Heart right ventricle (tissue), 16 donors: ENCODE measurements around the gene C1QTNF6. TPM values are rescaled to one million over a fixed set of nuclear protein-coding genes. Genes with fewer than 3 reads are reported as not detected.

Source experiments
- ATAC-seq, 8 donors: fragments of 200-7000 bp; cut with Tn5 transposase; one replicate each; pipeline ENCODE4 v1.9.1; 2020; ENCODE audit warnings: mild to moderate bottlenecking in 8 of 8, moderate library complexity in 8 of 8, moderate number of reproducible peaks in 1 of 8
- DNase-seq, 2 donors: peaks; one replicate each; pipeline ENCODE4 v3.0.0-alpha.2; 2020
- H3K27ac ChIP-seq, 10 donors: fragments of 200-600 bp; sonication (generic) in 2 of 10; one replicate each; pipeline versions ENCODE4 v1.5.0 to v1.8.0; 2020 to 2022; ENCODE audit warnings: mild to moderate bottlenecking in 3 of 10
- H3K27me3 ChIP-seq, 7 donors: fragments of 200-600 bp; one replicate each; pipeline ENCODE4 v1.8.0; 2021 to 2022; ENCODE audit warnings: mild to moderate bottlenecking in 2 of 7
- H3K36me3 ChIP-seq, 9 donors: fragments of 200-600 bp; sonication (generic) in 1 of 9; one replicate each; pipeline versions ENCODE4 v1.5.0 to v1.8.0; 2020 to 2022; ENCODE audit warnings: mild to moderate bottlenecking in 2 of 9
- H3K4me1 ChIP-seq, 9 donors: fragments of 200-600 bp; sonication (generic) in 1 of 9; one replicate each; pipeline versions ENCODE4 v1.5.0 to v1.8.0; 2020 to 2022; ENCODE audit warnings: mild to moderate bottlenecking in 4 of 9
- H3K4me3 ChIP-seq, 10 donors: fragments of 200-600 bp; sonication (generic) in 2 of 10; one replicate each; pipeline versions ENCODE4 v1.5.0 to v1.8.0; 2020 to 2022; ENCODE audit warnings: mild to moderate bottlenecking in 7 of 10, moderate library complexity in 2 of 10
- H3K9me3 ChIP-seq, 11 donors: fragments of 200-600 bp in 10 of 11; sonication (generic) in 2 of 11; one replicate each; pipeline versions ENCODE4 v1.5.0 to v1.8.0; 2013 to 2022; ENCODE audit warnings: mild to moderate bottlenecking in 2 of 11, control low read depth in 1 of 11, moderate library complexity in 1 of 11
- CTCF ChIP-seq, 9 donors: fragments of 200-600 bp; sonication (generic) in 2 of 9; IDR thresholded peaks; one replicate each; pipeline versions ENCODE4 v1.5.0 to v1.8.0; 2021 to 2022; ENCODE audit warnings: antibody characterized with exemption in 9 of 9, mild to moderate bottlenecking in 5 of 9, moderate library complexity in 1 of 9
- WGBS, 2 donors: extraction: QIAGEN DNeasy Blood & Tissue Kit; methylation state at CpG; one replicate each; pipeline ENCODE4 v1.1.7; 2013; ENCODE audit warnings: inconsistent platforms in 1 of 2; 5-methylcytosine and 5-hydroxymethylcytosine counted together
- intact Hi-C, 10 donors: fragments of 100-400 bp; cut with DNase I; formaldehyde crosslinking; loops; one replicate each; pipeline versions ENCODE4 v1.11.1 to v1.14.2; 2022
- polyA plus RNA-seq, 2 donors: library from polyadenylated mRNA; stranded (reverse); fragments of 200-250 nt; gene quantifications; one replicate each; pipeline ENCODE4 v1.2.3, GENCODE V29; 2013
- total RNA-seq, 10 donors: library from RNA; stranded (reverse); fragmentation: NEBNext Ultra II Directional in 3 of 10; extraction: Animal tissue kit (Norgen Biotek cat#: 25700) in 3 of 10; gene quantifications; one replicate each; pipeline versions ENCODE4 v1.2.1 to v1.2.4, GENCODE V29; 2021 to 2023
- donor health status: Arrhythmogenic right ventricular cardiomyopathy.
- donor health status: ischemic (EF 13 %, LVEDD 7.1; RV severe dilation, severe dysfunction).
- donor health status: healthy with polysubstance abuse.
- donor health status: DM: no; HTN: yes; CAD: no.
- donor health status: DM: no; HTN: no; CAD: no.
- donor health status: ischemic (EF 25% LVEDD 6.9; RV normal size, moderate dysfunction).
- donor health status: ischemic (EF 25% LVEDD 5.7; RV mildly dilated, moderate dysfunction).
- donor health status: healthy.
- donor health status: DM: yes; HTN: yes; CAD: no.
- donor health status: Ischemic cardiomyopathy.
- donor health status: ischemic (EF 35%, LVEDD 5.7; RV mildly dilated, moderate dysfunction).
- donor health status: nonischemic (EF 11% LVEDD 7.7; RV severe dilation, severe dysfunction).
- donor health status: DM: yes; HTN: yes; CAD: no.
- donor health status: PGD.
- donor health status: ischemic (EF 29% LVEDD 5.4; RV normal size, mild dysfunction).
- donor health status: nonischemic (EF 23%, LVEDD 6.1; RV moderate dilation, normal function).

C1QTNF6 gene
- total and polyA plus RNA-seq, 12 donors: 0.51 to 6.4 (median 1.5) TPM

GRCh38 chr22:37150701-37151100, 37.3 kb downstream of the C1QTNF6 start:
- peaks cover 0 to 23% (median 5%) of the 10 kb centered on the region in 7 donors for H3K27me3 ChIP-seq

DNA sequence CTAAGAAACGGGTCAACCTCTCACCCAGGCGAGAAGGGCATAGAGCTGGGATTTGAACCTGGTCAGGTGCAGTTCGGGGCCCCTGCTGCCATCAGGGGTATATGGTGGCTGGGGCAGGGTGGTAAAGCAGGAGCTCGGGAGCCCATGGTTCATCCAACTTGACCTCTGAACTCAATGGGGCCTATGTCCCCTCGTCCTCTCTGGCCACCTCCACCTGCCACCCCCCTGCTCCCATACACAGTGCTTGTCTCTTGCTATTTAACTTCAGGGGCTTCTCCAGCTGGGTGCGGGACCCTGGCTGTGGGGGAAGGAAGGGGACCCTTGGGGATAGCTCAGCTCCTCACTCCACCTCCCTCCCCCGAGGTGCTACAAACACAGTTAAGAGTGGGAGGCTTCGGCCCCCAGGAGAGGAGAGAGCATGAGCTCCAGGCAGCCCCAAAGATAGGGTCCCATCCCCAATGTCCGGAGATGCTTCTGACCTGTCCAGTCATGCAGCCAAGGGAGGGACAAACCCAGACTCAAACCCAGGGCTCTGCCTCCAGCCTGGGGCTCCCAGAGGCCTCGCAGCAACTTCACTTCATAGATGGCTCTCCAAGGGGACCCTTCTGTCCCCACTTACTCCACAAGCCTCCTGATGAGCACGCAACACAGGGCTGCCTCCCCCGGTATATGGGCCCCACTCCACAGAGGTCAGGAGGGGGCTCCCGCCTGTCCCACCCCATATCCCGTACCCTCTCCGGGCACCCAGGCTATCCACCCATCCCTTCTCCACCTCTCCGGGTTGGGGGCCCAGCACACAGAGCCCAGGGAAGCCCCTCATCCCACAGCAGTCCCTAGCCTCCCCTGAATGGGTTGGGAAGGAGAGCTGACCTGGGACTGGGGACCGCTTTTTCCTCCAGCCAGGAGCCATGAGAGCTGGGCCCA, 39.0 kb downstream of the C1QTNF6 start:
- H3K9me3 ChIP-seq: peaks cover 0 to 19% (median 0%) of the 10 kb centered on the region in 11 donors
- DNase-seq (no peak), ATAC-seq (peak in 1 of 8 donors; percentile 24)
- H3K4me3 ChIP-seq: peak overlapping the region in 3 of 10 donors; percentile 4 to 53 (median 5)
- 84 to 86% methylated on average over 17 of the region's 17 CpGs for WGBS, 2 donors
- peaks cover 0 to 38% (median 16%) of the 10 kb centered on the region in 7 donors for H3K27me3 ChIP-seq
- H3K36me3 ChIP-seq: no peaks in the 10 kb centered on the region
- H3K27ac ChIP-seq: peak overlapping the region in 1 of 10 donors; percentile 85
- no peak for TF ChIP-seq CTCF (IDR thresholded peaks at IDR 0.05)
- intact Hi-C loops: no loop called here
- peaks cover 0 to 10% (median 0%) of the 10 kb centered on the region in 9 donors for H3K4me1 ChIP-seq

More at GRCh38 chr22:37150701-37151100, 37.3 kb downstream of the C1QTNF6 start:
- H3K9me3 ChIP-seq: peaks cover 0 to 19% (median 0%) of the 10 kb centered on the region in 11 donors
- no peaks in the 10 kb centered on the region for H3K4me1 ChIP-seq
- TF ChIP-seq CTCF (IDR thresholded peaks at IDR 0.05): no peak
- intact Hi-C loops: no loop called here
- ATAC-seq (no peak), DNase-seq (no peak)
- no peak overlapping the region for H3K4me3 ChIP-seq
- H3K27ac ChIP-seq: no peak overlapping the region
- no peaks in the 10 kb centered on the region for H3K36me3 ChIP-seq

DNA sequence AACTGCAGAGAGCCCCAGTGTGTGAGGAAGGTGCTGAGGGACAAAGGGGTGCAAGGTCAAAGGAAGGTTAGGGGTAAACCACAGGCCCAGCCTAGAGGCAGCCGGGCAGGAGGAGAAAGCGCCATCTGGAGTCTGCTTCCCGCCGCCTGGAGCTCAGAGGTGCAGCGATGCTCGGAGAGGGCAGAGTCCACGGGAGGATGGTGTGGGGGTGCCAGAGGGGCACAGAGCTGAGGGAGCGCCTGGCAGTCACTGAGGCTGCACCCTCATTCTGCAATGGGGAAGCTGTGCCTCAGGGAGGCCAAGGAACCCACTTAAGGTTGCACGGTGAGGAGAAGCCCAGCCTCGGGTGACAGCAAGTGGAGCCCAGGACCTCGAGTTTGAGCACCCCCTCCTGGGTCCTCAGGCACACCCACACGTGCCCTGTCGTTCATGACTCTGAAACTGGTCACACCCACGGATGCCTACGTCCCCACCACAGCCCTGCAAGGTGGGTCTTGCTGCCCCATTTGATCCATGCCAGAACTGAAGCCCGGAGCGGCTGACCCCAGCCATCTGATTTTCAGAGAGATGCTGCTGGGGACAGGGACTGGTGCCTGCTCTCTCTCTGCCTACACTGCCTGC, 39.9 kb downstream of the C1QTNF6 start:
- TF ChIP-seq CTCF (IDR thresholded peaks at IDR 0.05): no peak
- no peak for DNase-seq
- no peaks in the 10 kb centered on the region for H3K36me3 ChIP-seq
- H3K27me3 ChIP-seq: peaks cover 0 to 43% (median 19%) of the 10 kb centered on the region in 7 donors
- peak overlapping the region in 1 of 10 donors; percentile 85 for H3K27ac ChIP-seq
- peak overlapping the region in 1 of 10 donors; percentile 53 for H3K4me3 ChIP-seq
- peaks cover 0 to 10% (median 0%) of the 10 kb centered on the region in 9 donors for H3K4me1 ChIP-seq
- intact Hi-C loops: no loop called here
- no peak for ATAC-seq
- 67 to 75% methylated on average over 17 of the region's 17 CpGs for WGBS, 2 donors
- H3K9me3 ChIP-seq: peaks cover 0 to 19% (median 0%) of the 10 kb centered on the region in 11 donors

DNA sequence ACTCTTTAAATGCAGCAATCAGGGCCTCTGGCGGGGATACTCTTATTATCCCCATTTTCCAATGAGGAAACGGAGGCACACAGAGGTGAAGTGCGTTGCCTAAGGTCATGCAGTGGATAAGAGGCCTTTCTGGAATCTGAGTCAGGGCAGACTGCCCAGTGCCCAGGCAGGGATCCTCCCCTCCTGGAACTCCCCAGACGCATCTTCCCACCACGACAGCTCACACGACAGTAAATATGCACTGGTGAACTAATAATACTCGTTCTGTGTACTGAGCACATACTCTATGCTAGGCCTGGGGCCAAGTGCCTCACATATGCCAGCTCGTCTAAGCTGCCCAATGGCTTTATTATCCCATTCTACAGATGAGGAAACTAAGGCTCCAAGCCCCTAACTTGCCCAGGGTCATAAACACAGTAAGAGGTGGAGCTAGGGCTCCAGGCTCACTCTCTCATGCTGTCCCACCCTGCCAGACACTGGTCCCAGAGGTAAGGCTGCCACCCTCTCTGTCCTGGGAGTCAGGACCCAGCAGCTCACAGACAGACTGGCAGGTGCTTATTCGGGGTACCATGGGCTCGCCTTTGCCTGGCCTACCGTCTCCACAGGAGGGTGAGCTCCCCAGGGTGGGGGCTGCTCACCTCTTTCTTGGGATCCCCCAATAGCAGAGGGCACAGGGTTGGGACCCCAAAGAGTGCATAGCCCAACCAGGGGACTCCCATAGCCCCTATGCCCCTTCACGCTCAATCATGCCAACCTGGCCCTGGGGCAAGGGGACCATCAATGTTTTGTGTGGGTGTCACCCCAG, 40.7 kb downstream of the C1QTNF6 start:
- Histone ChIP-seq H3K27ac (peak overlapping the region in 1 of 10 donors; percentile 85), H3K4me1 (peaks cover 0 to 10% (median 0%) of the 10 kb centered on the region in 9 donors), H3K9me3 (peaks cover 0 to 19% (median 0%) of the 10 kb centered on the region in 11 donors), H3K27me3 (peaks cover 0 to 43% (median 19%) of the 10 kb centered on the region in 7 donors), H3K4me3 (peak overlapping the region in 1 of 10 donors; percentile 53), H3K36me3 (no peaks in the 10 kb centered on the region)
- no peak for TF ChIP-seq CTCF (IDR thresholded peaks at IDR 0.05)
- WGBS, 2 donors: 84 to 87% methylated on average over 12 of the region's 12 CpGs
- ATAC-seq (peak in 2 of 8 donors; percentile 11 to 17), DNase-seq (no peak)
- intact Hi-C loops: no loop called here
